SK-N-SH treated with all-trans-retinoic acid at 6 μM for 48 hours (cell line): Measurements from ENCODE around the gene CDC23.

ENCODE experiments used
- ESRRG ChIP-seq: fragments of 250-450 bp; sonication (Bioruptor Pico); IDR thresholded peaks from 2 replicates; pipeline ENCODE4 v1.6.1; 2021; ENCODE audit warnings: mild to moderate bottlenecking
- RARB ChIP-seq: fragments of 250-450 bp; sonication (Bioruptor Pico); IDR thresholded peaks from 2 replicates; pipeline ENCODE4 v1.8.0; 2021; ENCODE audit warnings: mild to moderate bottlenecking, moderate library complexity
- ZFP30 ChIP-seq: fragments of 450-650 bp; formaldehyde crosslinking; IDR thresholded peaks from 2 replicates; pipeline ENCODE4 v1.5.0; 2022; ENCODE audit warnings: mild to moderate bottlenecking, moderate library complexity
- ZNF565 ChIP-seq: fragments of 450-650 bp; formaldehyde crosslinking; conservative IDR thresholded peaks from 2 replicates; pipeline ENCODE4 v1.5.0; 2020; ENCODE audit warnings: low read depth, mild to moderate bottlenecking, moderate library complexity
- ZNF8 ChIP-seq: fragments of 450-650 bp; formaldehyde crosslinking; IDR thresholded peaks from 2 replicates; pipeline ENCODE4 v1.5.0; 2020; ENCODE audit warnings: mild to moderate bottlenecking, moderate library complexity
- TF ChIP-seq, protein P1 (sequence below): fragments of 250-450 bp; sonication (Bioruptor Pico); IDR thresholded peaks from 2 replicates; pipeline ENCODE4 v1.5.0; 2020; ENCODE audit warnings: mild to moderate bottlenecking, moderate library complexity
- TF ChIP-seq, protein P2 (sequence below): fragments of 250-450 bp; sonication (Bioruptor Pico); IDR thresholded peaks from 2 replicates; pipeline ENCODE4 v1.8.0; 2020; ENCODE audit warnings: mild to moderate bottlenecking, moderate library complexity, borderline replicate concordance

DNA sequence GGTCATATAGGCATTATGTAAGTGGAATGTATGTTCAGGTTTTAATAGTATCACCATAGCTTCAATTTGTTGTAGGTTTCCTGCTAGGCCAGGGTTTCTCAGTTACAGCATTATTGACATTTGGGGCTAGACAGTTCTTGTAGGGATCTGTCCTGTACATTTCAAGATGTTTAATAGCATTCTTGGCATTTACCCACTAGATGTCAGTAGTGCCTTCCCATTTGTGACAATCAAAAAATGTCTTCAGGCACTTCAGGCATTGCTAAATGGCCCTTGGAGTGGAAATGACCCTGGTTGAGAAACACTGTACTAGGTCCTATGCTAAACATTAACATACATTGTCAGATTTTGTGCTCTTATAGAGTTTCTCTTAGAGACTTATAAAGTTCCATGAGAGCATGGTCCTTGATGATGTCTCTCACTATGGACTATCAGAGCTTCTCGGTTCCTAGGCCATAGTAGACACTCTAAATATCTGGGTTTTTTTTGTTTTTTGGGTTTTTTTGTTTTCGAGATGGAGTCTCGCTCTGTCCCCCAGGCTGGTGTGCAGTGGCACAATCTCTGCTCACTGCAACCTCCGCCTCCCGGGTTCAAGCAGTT, 32.8 kb downstream of the CDC23 start:
- TF ChIP-seq ESRRG (CRISPR knock-in tag): no peak
- no peak for TF ChIP-seq RARB
- TF ChIP-seq, protein P1, sequence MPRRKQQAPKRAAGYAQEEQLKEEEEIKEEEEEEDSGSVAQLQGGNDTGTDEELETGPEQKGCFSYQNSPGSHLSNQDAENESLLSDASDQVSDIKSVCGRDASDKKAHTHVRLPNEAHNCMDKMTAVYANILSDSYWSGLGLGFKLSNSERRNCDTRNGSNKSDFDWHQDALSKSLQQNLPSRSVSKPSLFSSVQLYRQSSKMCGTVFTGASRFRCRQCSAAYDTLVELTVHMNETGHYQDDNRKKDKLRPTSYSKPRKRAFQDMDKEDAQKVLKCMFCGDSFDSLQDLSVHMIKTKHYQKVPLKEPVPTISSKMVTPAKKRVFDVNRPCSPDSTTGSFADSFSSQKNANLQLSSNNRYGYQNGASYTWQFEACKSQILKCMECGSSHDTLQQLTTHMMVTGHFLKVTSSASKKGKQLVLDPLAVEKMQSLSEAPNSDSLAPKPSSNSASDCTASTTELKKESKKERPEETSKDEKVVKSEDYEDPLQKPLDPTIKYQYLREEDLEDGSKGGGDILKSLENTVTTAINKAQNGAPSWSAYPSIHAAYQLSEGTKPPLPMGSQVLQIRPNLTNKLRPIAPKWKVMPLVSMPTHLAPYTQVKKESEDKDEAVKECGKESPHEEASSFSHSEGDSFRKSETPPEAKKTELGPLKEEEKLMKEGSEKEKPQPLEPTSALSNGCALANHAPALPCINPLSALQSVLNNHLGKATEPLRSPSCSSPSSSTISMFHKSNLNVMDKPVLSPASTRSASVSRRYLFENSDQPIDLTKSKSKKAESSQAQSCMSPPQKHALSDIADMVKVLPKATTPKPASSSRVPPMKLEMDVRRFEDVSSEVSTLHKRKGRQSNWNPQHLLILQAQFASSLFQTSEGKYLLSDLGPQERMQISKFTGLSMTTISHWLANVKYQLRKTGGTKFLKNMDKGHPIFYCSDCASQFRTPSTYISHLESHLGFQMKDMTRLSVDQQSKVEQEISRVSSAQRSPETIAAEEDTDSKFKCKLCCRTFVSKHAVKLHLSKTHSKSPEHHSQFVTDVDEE (CRISPR knock-in tag): no peak
- TF ChIP-seq ZNF8 (CRISPR knock-in tag): no peak
- TF ChIP-seq, protein P2, sequence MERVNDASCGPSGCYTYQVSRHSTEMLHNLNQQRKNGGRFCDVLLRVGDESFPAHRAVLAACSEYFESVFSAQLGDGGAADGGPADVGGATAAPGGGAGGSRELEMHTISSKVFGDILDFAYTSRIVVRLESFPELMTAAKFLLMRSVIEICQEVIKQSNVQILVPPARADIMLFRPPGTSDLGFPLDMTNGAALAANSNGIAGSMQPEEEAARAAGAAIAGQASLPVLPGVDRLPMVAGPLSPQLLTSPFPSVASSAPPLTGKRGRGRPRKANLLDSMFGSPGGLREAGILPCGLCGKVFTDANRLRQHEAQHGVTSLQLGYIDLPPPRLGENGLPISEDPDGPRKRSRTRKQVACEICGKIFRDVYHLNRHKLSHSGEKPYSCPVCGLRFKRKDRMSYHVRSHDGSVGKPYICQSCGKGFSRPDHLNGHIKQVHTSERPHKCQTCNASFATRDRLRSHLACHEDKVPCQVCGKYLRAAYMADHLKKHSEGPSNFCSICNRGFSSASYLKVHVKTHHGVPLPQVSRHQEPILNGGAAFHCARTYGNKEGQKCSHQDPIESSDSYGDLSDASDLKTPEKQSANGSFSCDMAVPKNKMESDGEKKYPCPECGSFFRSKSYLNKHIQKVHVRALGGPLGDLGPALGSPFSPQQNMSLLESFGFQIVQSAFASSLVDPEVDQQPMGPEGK (CRISPR knock-in tag): no peak
- TF ChIP-seq ZFP30 (CRISPR knock-in tag): no peak
- TF ChIP-seq ZNF565: no peak
